ENCODE results near the gene PABPN1L. TPM values are rescaled to one million over a fixed set of nuclear protein-coding genes. Genes with fewer than 3 reads are reported as not detected.

The PABPN1L gene
- total and polyA plus RNA-seq, 7 donors, result not detected

- TF ChIP-seq CTCF (IDR thresholded peaks at IDR 0.05), result no peak
- 74 to 80% (median 76%) methylated on average over 17 of the region's 17 CpGs for WGBS, 3 donors
- Histone ChIP-seq H3K27ac (no peak overlapping the region), H3K36me3 (ENCODE audit: insufficient read depth in 1 of 2, low read depth in 1 of 2) (peaks cover 0 to 4% of the 10 kb centered on the region in 2 donors), H3K4me1 (peaks cover 13% of the 10 kb centered on the region), H3K4me3 (no peak overlapping the region), H3K27me3 (ENCODE audit: insufficient read depth in 3 of 3, low read length in 2 of 3) (no peaks in the 10 kb centered on the region), H3K9me3 (no peaks in the 10 kb centered on the region)
- DNase-seq (no peak), ATAC-seq (no peak)
- intact Hi-C loops (cut with DNase I), result no loop called here
These were observed 13.0 kb downstream of the PABPN1L start for GRCh38 chr16:88853325-88853941.

GRCh38 chr16:88851616-88852015 is 14.8 kb downstream of the PABPN1L start:
- no peaks in the 10 kb centered on the region for H3K27me3 ChIP-seq (ENCODE audit: insufficient read depth in 3 of 3, low read length in 2 of 3)
- peaks cover 4% of the 10 kb centered on the region for H3K4me1 ChIP-seq
- H3K27ac ChIP-seq, result no peak overlapping the region
- 90 to 94% (median 93%) methylated on average over 19 of the region's 19 CpGs for WGBS, 3 donors
- no peak for ATAC-seq
- no peak overlapping the region for H3K4me3 ChIP-seq
- peaks cover 0 to 4% of the 10 kb centered on the region in 2 donors for H3K36me3 ChIP-seq (ENCODE audit: insufficient read depth in 1 of 2, low read depth in 1 of 2)
- no peaks in the 10 kb centered on the region for H3K9me3 ChIP-seq
- DNase-seq, result no peak
- no peak for TF ChIP-seq CTCF (IDR thresholded peaks at IDR 0.05)
- intact Hi-C loops (cut with DNase I), result no loop called here

GRCh38 chr16:88850531-88851199 is 15.8 kb downstream of the PABPN1L start:
- Histone ChIP-seq H3K9me3 (no peaks in the 10 kb centered on the region), H3K4me1 (no peaks in the 10 kb centered on the region), H3K27ac (no peak overlapping the region), H3K36me3 (ENCODE audit: insufficient read depth in 1 of 2, low read depth in 1 of 2) (peaks cover 0 to 4% of the 10 kb centered on the region in 2 donors), H3K4me3 (no peak overlapping the region), H3K27me3 (ENCODE audit: insufficient read depth in 3 of 3, low read length in 2 of 3) (no peaks in the 10 kb centered on the region)
- 90 to 95% (median 93%) methylated on average over 32 to 33 of the region's 33 CpGs for WGBS, 3 donors
- no peak for TF ChIP-seq CTCF (IDR thresholded peaks at IDR 0.05)
- DNase-seq (no peak), ATAC-seq (no peak)
- intact Hi-C loops (cut with DNase I), result no loop called here

GRCh38 chr16:88848557-88848956 is 17.9 kb downstream of the PABPN1L start:
- WGBS, 3 donors, result 88 to 93% (median 90%) methylated on average over 21 of the region's 21 CpGs
- DNase-seq, result no peak

More at GRCh38 chr16:88848557-88848956, 17.9 kb downstream of the PABPN1L start:
- no peak for ATAC-seq
- no peak overlapping the region for H3K27ac ChIP-seq
- H3K4me3 ChIP-seq, result no peak overlapping the region
- no peaks in the 10 kb centered on the region for H3K4me1 ChIP-seq
- H3K9me3 ChIP-seq, result no peaks in the 10 kb centered on the region
- no peaks in the 10 kb centered on the region for H3K27me3 ChIP-seq (ENCODE audit: insufficient read depth in 3 of 3, low read length in 2 of 3)
- peaks cover 0 to 4% of the 10 kb centered on the region in 2 donors for H3K36me3 ChIP-seq (ENCODE audit: insufficient read depth in 1 of 2, low read depth in 1 of 2)
- intact Hi-C loops (cut with DNase I), result no loop called here
- TF ChIP-seq CTCF (IDR thresholded peaks at IDR 0.05), result no peak

Data from psoas muscle (tissue), 8 donors.